ENCODE results near the gene CAMK1D. TPM values are rescaled to one million over a fixed set of nuclear protein-coding genes. Genes with fewer than 3 reads are reported as not detected.

Gene CAMK1D
- total and polyA plus RNA-seq, 2 of the 4 experiments (the other 2 are of a cell fraction), result 5.0 to 5.3 TPM

GRCh38 chr10:12659706-12660105 is 310.4 kb downstream of the CAMK1D start:
- Histone ChIP-seq H4K20me1 (ENCODE audit: insufficient read depth, low read length) (no peaks in the 10 kb centered on the region), H3K36me3 (ENCODE audit: control insufficient read depth, insufficient read depth, low read length) (no peaks in the 10 kb centered on the region), H3K4me1 (ENCODE audit: control insufficient read depth, insufficient read depth, low read length) (no peaks in the 10 kb centered on the region), H3K14ac (replicated peaks; ENCODE audit: low read depth, low read length) (no peak overlapping the region), H2BK5ac (ENCODE audit: low read depth, low read length, poor library complexity, severe bottlenecking) (no peak overlapping the region), H3K23ac (ENCODE audit: low read depth, low read length) (no peak overlapping the region), H3K27me3 (ENCODE audit: control insufficient read depth, insufficient read depth, low read length) (no peaks in the 10 kb centered on the region), H3K79me1 (ENCODE audit: low read depth in 1 of 2, low read length in 2 of 2) (no peaks in the 10 kb centered on the region), H2AK5ac (ENCODE audit: low read depth, low read length) (no peak overlapping the region), H3K4me3 (ENCODE audit: insufficient read depth, low read depth, low read length) (no peak overlapping the region), H4K5ac (ENCODE audit: low read depth, low read length) (no peak overlapping the region), H2BK20ac (ENCODE audit: low read depth, low read length) (no peak overlapping the region), H3K56ac (ENCODE audit: extremely low read depth, insufficient read depth, low read length) (no peak overlapping the region), H2AK9ac (replicated peaks; ENCODE audit: low read depth, low read length, poor library complexity) (peak overlapping the region; percentile 32), H3K4ac (ENCODE audit: low read depth, low read length) (no peak overlapping the region), H3K27ac (ENCODE audit: insufficient read depth, low read length) (no peak overlapping the region), H3K9ac (ENCODE audit: low read depth, low read length) (no peak overlapping the region), H3K9me3 (ENCODE audit: control insufficient read depth, insufficient read depth, low read length) (no peaks in the 10 kb centered on the region), H3K9me1 (ENCODE audit: insufficient read depth, low read length) (no peaks in the 10 kb centered on the region), H3K4me2 (ENCODE audit: low read depth, low read length) (no peak overlapping the region), H2BK120ac (ENCODE audit: low read depth, low read length) (no peak overlapping the region), H2AFZ (replicated peaks; ENCODE audit: low read length, poor library complexity) (no peak overlapping the region), H4K8ac (ENCODE audit: low read depth in 2 of 2, low read length in 2 of 2) (no peak overlapping the region), H4K91ac (ENCODE audit: insufficient read depth, low read depth, low read length) (no peak overlapping the region), H2BK15ac (ENCODE audit: low read depth, low read length) (no peak overlapping the region), H3K18ac (ENCODE audit: low read depth, low read length) (no peak overlapping the region)
- TF ChIP-seq MAZ (IDR thresholded peaks at IDR 0.05; ENCODE audit: borderline replicate concordance, low read depth, low read length) (no peak), RCOR1 (IDR thresholded peaks at IDR 0.05; ENCODE audit: insufficient replicate concordance, low read length) (no peak), USF2 (IDR thresholded peaks at IDR 0.05; ENCODE audit: low read depth, low read length) (no peak), BHLHE40 (IDR thresholded peaks at IDR 0.05; ENCODE audit: low read depth, low read length) (no peak), CEBPB (IDR thresholded peaks at IDR 0.05; ENCODE audit: low read depth, low read length) (no peak), ELK1 (IDR thresholded peaks at IDR 0.05; ENCODE audit: borderline replicate concordance, low read depth, low read length) (no peak), MAFK (IDR thresholded peaks at IDR 0.05; ENCODE audit: low read depth, low read length) (no peak), SMC3 (IDR thresholded peaks at IDR 0.05; ENCODE audit: low read depth, low read length) (no peak), CTCF (conservative IDR thresholded peaks at IDR 0.05; ENCODE audit: low read depth, low read length) (no peak), RAD21 (IDR thresholded peaks at IDR 0.05; ENCODE audit: low read length) (no peak), NFE2L2 (IDR thresholded peaks at IDR 0.05; ENCODE audit: low read depth, low read length) (no peak), POLR2A (IDR thresholded peaks at IDR 0.05; ENCODE audit: low read depth, low read length) (no peak), FOS (IDR thresholded peaks at IDR 0.05; ENCODE audit: low read depth, low read length) (no peak), RFX5 (IDR thresholded peaks at IDR 0.05; ENCODE audit: low read depth, low read length) (no peak), MXI1 (IDR thresholded peaks at IDR 0.05; ENCODE audit: borderline replicate concordance, low read depth, low read length) (no peak), CHD1 (IDR thresholded peaks at IDR 0.05; ENCODE audit: low read depth, low read length) (no peak)
- no peak for DNase-seq
- 86% methylated on average over 7 of the region's 11 CpGs; no CpG with 5 or more reads in 1 of the 2 experiments for WGBS, 2 experiments (ENCODE audit: extremely low coverage in 2 of 2, insufficient read length in 1 of 2)
- ChIA-PET POLR2A (ENCODE audit: unreplicated experiment) (no interaction called here), CTCF (interaction anchor here (0.5 to 0.9 kb wide), 2 partner anchors 255 to 395 kb away, joined by 3 to 4 read pairs; no protein-coding TSS in a partner anchor)
- dilution Hi-C loops (cut with HindIII; ENCODE audit: low sequenced_read_pairs, unreplicated experiment) (no loop called here), intact Hi-C loops (cut with micrococcal nuclease) (no loop called here), in situ Hi-C loops (cut with MboI; ENCODE audit: low sequenced_read_pairs) (no loop called here)
- no TSS peak for BruUV-seq (replicated peaks)
- ATAC-seq (ENCODE audit: low read depth), result no peak

Measured in IMR-90 (cell line).